T-cell (primary cell): ENCODE results near the gene KCNA10. TPM values are rescaled to one million over a fixed set of nuclear protein-coding genes. Genes with fewer than 3 reads are reported as not detected.

ENCODE experiments used
- total RNA-seq, 35 experiments: library from RNA in 6 of 35; stranded (reverse) in 6 of 35; fragments of 120-200 nt in 1 of 35; gene quantifications; one replicate each; pipeline versions ENCODE4 v1.2.1 to v1.2.4 and lab custom pipeline; 2013 to 2026

KCNA10 gene
- total RNA-seq, 5 donors from 2014 or later (not counting 1 experiment from before 2014, with no cell fraction given), result not detected

Other genes starting within 250 kb of the KCNA10 start
- gene RBM15, start 179.8 kb downstream of the KCNA10 start, total RNA-seq, result 10 to 100 TPM; 41.1 to 46.0 (median 43.7) TPM
- gene SLC16A4, start 128.1 kb downstream of the KCNA10 start, total RNA-seq, result under 1 TPM; 0.23 to 0.70 (median 0.35) TPM
- 10 to 100 TPM; 60.0 to 68.6 (median 67.0) TPM for gene LAMTOR5, start 111.5 kb downstream of the KCNA10 start, total RNA-seq
- gene PROK1, start 68.0 kb downstream of the KCNA10 start, total RNA-seq, result under 1 TPM in 1 of 5 donors, not detected in 4; 0.20 TPM
- 1 to 10 TPM in 2 of 5 donors, under 1 TPM in 3; 0.46 to 2.7 (median 0.93) TPM for gene KCNA2, start 87.2 kb upstream of the KCNA10 start, total RNA-seq
- 100 to 1,000 TPM; 101 to 125 (median 110) TPM for gene KCNA3, start 155.8 kb upstream of the KCNA10 start, total RNA-seq